ENCODE data around the gene TXNRD3. TPM values are rescaled to one million over a fixed set of nuclear protein-coding genes. Genes with fewer than 3 reads are reported as not detected.

TXNRD3 gene
- total RNA-seq, 1 donor from 2014 or later: 12.7 TPM

Other genes starting within 250 kb of the TXNRD3 start
- gene ZXDC, start 179.2 kb downstream of the TXNRD3 start, total RNA-seq: 15.2 and 20.5 TPM in 2 replicates
- gene UROC1, start 137.4 kb downstream of the TXNRD3 start, total RNA-seq: not detected in 2 replicates
- not detected in 2 replicates for gene CHST13, start 131.0 kb downstream of the TXNRD3 start, total RNA-seq
- gene C3orf22, start 96.2 kb downstream of the TXNRD3 start, total RNA-seq: not detected in 2 replicates
- gene CHCHD6, start 49.1 kb upstream of the TXNRD3 start, total RNA-seq: 9.3 and 13.5 TPM in 2 replicates